Neuronal stem cell (in vitro differentiated cells): Measurements from ENCODE around the gene KDR.
A peak's percentile ranks its signal among the peaks of the same experiment; 100 is the strongest.

Experiments used
- DNase-seq: peaks from one replicate; pipeline ENCODE4 v3.0.0-alpha.2; 2013; ENCODE audit warnings: low spot score
- H2AFZ ChIP-seq: one replicate; pipeline ENCODE4 v1.6.1; 2013; ENCODE audit warnings: mild to moderate bottlenecking, low read length, inconsistent platforms
- H2AK5ac ChIP-seq: 2 replicates; pipeline ENCODE4 v1.6.1; 2013; ENCODE audit warnings: low read depth, mild to moderate bottlenecking, inconsistent platforms, low read length, moderate library complexity, mixed read lengths
- H2BK120ac ChIP-seq: 2 replicates; pipeline ENCODE4 v1.6.1; 2013; ENCODE audit warnings: low read depth, mild to moderate bottlenecking, inconsistent platforms, low read length, moderate library complexity, mixed read lengths
- H2BK12ac ChIP-seq: one replicate; pipeline ENCODE4 v1.6.1; 2013; ENCODE audit warnings: low read length, inconsistent platforms
- H2BK15ac ChIP-seq: 2 replicates; pipeline ENCODE4 v1.6.1; 2013; ENCODE audit warnings: mild to moderate bottlenecking, low read length, inconsistent platforms, mixed read lengths
- H2BK5ac ChIP-seq: one replicate; pipeline ENCODE4 v1.6.1; 2013; ENCODE audit warnings: inconsistent platforms, mild to moderate bottlenecking, low read length, moderate library complexity
- H3K14ac ChIP-seq: one replicate; pipeline ENCODE4 v1.6.1; 2013; ENCODE audit warnings: low read length, inconsistent platforms
- H3K18ac ChIP-seq: 2 replicates; pipeline ENCODE4 v1.6.1; 2013; ENCODE audit warnings: low read length, inconsistent platforms
- H3K23ac ChIP-seq: 2 replicates; pipeline ENCODE4 v1.6.1; 2013; ENCODE audit warnings: low read depth, mild to moderate bottlenecking, mixed read lengths, low read length, inconsistent platforms; ENCODE audit not compliant: poor library complexity
- H3K27ac ChIP-seq: replicated peaks from 3 replicates; pipeline ENCODE4 v1.5.1; 2013; ENCODE audit warnings: low read length, inconsistent platforms
- H3K27me3 ChIP-seq, 3 experiments: 2 replicates each; pipeline ENCODE4 v1.6.1; 2013; ENCODE audit warnings: low read length in 3 of 3, mild to moderate bottlenecking in 2 of 3, inconsistent platforms in 1 of 3, low read depth in 1 of 3, mixed read lengths in 1 of 3, moderate library complexity in 1 of 3; ENCODE audit not compliant: control insufficient read depth in 3 of 3, insufficient read depth in 3 of 3
- H3K36me3 ChIP-seq, 2 donors: replicated peaks in 1 of 2; 2 replicates each; pipeline ENCODE4 v1.6.1; 2013; ENCODE audit warnings: low read length in 2 of 2; ENCODE audit not compliant: control insufficient read depth in 2 of 2, insufficient read depth in 2 of 2
- H3K4ac ChIP-seq: 2 replicates; pipeline ENCODE4 v1.6.1; 2013; ENCODE audit warnings: inconsistent platforms, mild to moderate bottlenecking, low read length, moderate library complexity
- H3K4me1 ChIP-seq, 2 donors: 1 replicate in 1 of 2; 2 replicates in 1 of 2; pipeline ENCODE4 v1.6.1; 2013; ENCODE audit warnings: low read length in 2 of 2, low read depth in 1 of 2; ENCODE audit not compliant: control insufficient read depth in 2 of 2, insufficient read depth in 1 of 2
- H3K4me2 ChIP-seq: one replicate; pipeline ENCODE4 v1.6.1; 2013; ENCODE audit warnings: mild to moderate bottlenecking, low read length, inconsistent platforms; ENCODE audit not compliant: insufficient read depth, poor library complexity, severe bottlenecking
- H3K4me3 ChIP-seq, 2 donors: 2 replicates each; pipeline ENCODE4 v1.5.1; 2013; ENCODE audit warnings: low read length in 2 of 2, mild to moderate bottlenecking in 2 of 2, inconsistent platforms in 1 of 2, moderate library complexity in 1 of 2
- H3K79me1 ChIP-seq: one replicate; pipeline ENCODE4 v1.6.1; 2013; ENCODE audit warnings: low read depth, mild to moderate bottlenecking, inconsistent platforms, low read length, moderate library complexity
- H3K9ac ChIP-seq: one replicate; pipeline ENCODE4 v1.6.1; 2013; ENCODE audit warnings: mild to moderate bottlenecking, low read depth, low read length, inconsistent platforms; ENCODE audit not compliant: poor library complexity
- H3K9me3 ChIP-seq, 2 donors: replicated peaks in 1 of 2; 2 replicates each; pipeline versions ENCODE3 to v1.6.1; 2013; ENCODE audit warnings: low read length in 2 of 2, mild to moderate bottlenecking in 2 of 2, inconsistent platforms in 1 of 2, low read depth in 1 of 2, mixed read lengths in 1 of 2, moderate library complexity in 1 of 2; ENCODE audit not compliant: control insufficient read depth in 2 of 2, insufficient read depth in 1 of 2
- H4K8ac ChIP-seq: one replicate; pipeline ENCODE4 v1.6.1; 2013; ENCODE audit warnings: low read depth, mild to moderate bottlenecking, inconsistent platforms, low read length, moderate library complexity
- H4K91ac ChIP-seq: one replicate; pipeline ENCODE4 v1.6.1; 2013; ENCODE audit warnings: low read length, low read depth, mild to moderate bottlenecking, inconsistent platforms; ENCODE audit not compliant: poor library complexity
- WGBS, 2 donors: extraction: QIAGEN DNeasy Blood & Tissue Kit; methylation state at CpG; one replicate each; pipeline ENCODE4 v1.1.7; 2013; ENCODE audit warnings: missing lambda C conversion rate in 2 of 2, mixed read lengths in 1 of 2; ENCODE audit not compliant: insufficient read length in 2 of 2, insufficient replicate concordance in 1 of 2; ENCODE audit errors: extremely low coverage in 2 of 2; 5-methylcytosine and 5-hydroxymethylcytosine counted together

The KDR gene

GRCh38 chr4:55118397-55118796, 7.0 kb downstream of the KDR start:
- Histone ChIP-seq H4K8ac (no peak overlapping the region), H3K36me3 (peaks cover 0 to 13% of the 10 kb centered on the region in 2 donors), H3K4ac (no peak overlapping the region), H3K4me2 (no peak overlapping the region), H3K9ac (no peak overlapping the region), H3K23ac (no peak overlapping the region), H3K14ac (no peak overlapping the region), H2AK5ac (no peak overlapping the region), H3K4me3 (no peak overlapping the region), H3K9me3 (no peaks in the 10 kb centered on the region), H2AFZ (no peak overlapping the region), H3K18ac (no peak overlapping the region), H2BK5ac (no peak overlapping the region), H3K27ac (no peak overlapping the region), H2BK12ac (no peak overlapping the region), H3K79me1 (no peaks in the 10 kb centered on the region), H2BK120ac (no peak overlapping the region), H3K4me1 (peaks cover 4 to 7% of the 10 kb centered on the region in 2 donors), H4K91ac (no peak overlapping the region), H2BK15ac (no peak overlapping the region), H3K27me3 (no peaks in the 10 kb centered on the region)
- no CpG with 5 or more reads among the region's 6 CpGs for WGBS, 2 donors
- no peak for DNase-seq

GRCh38 chr4:55117511-55117910, 7.9 kb downstream of the KDR start:
- H3K27me3 ChIP-seq: no peaks in the 10 kb centered on the region
- H2BK120ac ChIP-seq: no peak overlapping the region
- no CpG with 5 or more reads among the region's 1 CpG for WGBS, 2 donors
- no peak for DNase-seq
- no peak overlapping the region for H3K4me2 ChIP-seq
- H3K9ac ChIP-seq: no peak overlapping the region
- H3K23ac ChIP-seq: no peak overlapping the region
- no peak overlapping the region for H3K4me3 ChIP-seq
- no peak overlapping the region for H2BK15ac ChIP-seq
- no peak overlapping the region for H3K27ac ChIP-seq
- no peaks in the 10 kb centered on the region for H3K79me1 ChIP-seq
- H2BK5ac ChIP-seq: no peak overlapping the region
- no peaks in the 10 kb centered on the region for H3K9me3 ChIP-seq
- H2AK5ac ChIP-seq: no peak overlapping the region
- peaks cover 4 to 7% of the 10 kb centered on the region in 2 donors for H3K4me1 ChIP-seq
- no peak overlapping the region for H3K14ac ChIP-seq
- H3K4ac ChIP-seq: no peak overlapping the region
- H3K18ac ChIP-seq: no peak overlapping the region
- H4K91ac ChIP-seq: no peak overlapping the region
- no peak overlapping the region for H2AFZ ChIP-seq
- no peak overlapping the region for H2BK12ac ChIP-seq
- peaks cover 0 to 21% of the 10 kb centered on the region in 2 donors for H3K36me3 ChIP-seq
- H4K8ac ChIP-seq: no peak overlapping the region

- H3K9ac ChIP-seq: no peak overlapping the region
- H2AFZ ChIP-seq: peak overlapping the region; percentile 51
- H3K27ac ChIP-seq: no peak overlapping the region
- H4K8ac ChIP-seq: no peak overlapping the region
- WGBS, 2 donors: no CpG with 5 or more reads among the region's 1 CpG
- no peak overlapping the region for H4K91ac ChIP-seq
- no peak overlapping the region for H3K4me3 ChIP-seq
- no peaks in the 10 kb centered on the region for H3K79me1 ChIP-seq
- H3K4ac ChIP-seq: no peak overlapping the region
- no peak overlapping the region for H2AK5ac ChIP-seq
- H3K27me3 ChIP-seq: no peaks in the 10 kb centered on the region
- no peak overlapping the region for H3K14ac ChIP-seq
- peaks cover 4 to 7% of the 10 kb centered on the region in 2 donors for H3K4me1 ChIP-seq
- H3K18ac ChIP-seq: no peak overlapping the region
- no peak overlapping the region for H2BK120ac ChIP-seq
- H2BK15ac ChIP-seq: no peak overlapping the region
- H2BK5ac ChIP-seq: no peak overlapping the region
- H3K9me3 ChIP-seq: no peaks in the 10 kb centered on the region
- H3K23ac ChIP-seq: no peak overlapping the region
- H3K36me3 ChIP-seq: peaks cover 0 to 21% of the 10 kb centered on the region in 2 donors
- no peak for DNase-seq
- no peak overlapping the region for H3K4me2 ChIP-seq
- no peak overlapping the region for H2BK12ac ChIP-seq
These were observed 8.9 kb downstream of the KDR start for GRCh38 chr4:55116450-55116849.

GRCh38 chr4:55111601-55112000, 13.8 kb downstream of the KDR start:
- Histone ChIP-seq H3K4ac (no peak overlapping the region), H3K18ac (no peak overlapping the region), H3K9ac (no peak overlapping the region), H4K91ac (no peak overlapping the region), H3K14ac (no peak overlapping the region), H3K4me3 (no peak overlapping the region), H3K4me2 (no peak overlapping the region), H3K36me3 (peaks cover 0 to 48% of the 10 kb centered on the region in 2 donors), H2BK12ac (no peak overlapping the region), H3K23ac (no peak overlapping the region), H3K27ac (no peak overlapping the region), H2AK5ac (no peak overlapping the region), H2BK15ac (no peak overlapping the region), H2BK120ac (no peak overlapping the region), H4K8ac (no peak overlapping the region), H3K79me1 (no peaks in the 10 kb centered on the region), H3K9me3 (no peaks in the 10 kb centered on the region), H2BK5ac (no peak overlapping the region), H3K27me3 (no peaks in the 10 kb centered on the region), H2AFZ (no peak overlapping the region), H3K4me1 (peaks cover 2 to 3% of the 10 kb centered on the region in 2 donors)
- WGBS, 2 donors: no CpG with 5 or more reads among the region's 1 CpG
- no peak for DNase-seq
